Left ventricle myocardium superior (tissue), 1 donor: ENCODE results near the gene IGFLR1. TPM values are rescaled to one million over a fixed set of nuclear protein-coding genes. Genes with fewer than 3 reads are reported as not detected.
A peak's percentile ranks its signal among the peaks of the same experiment; 100 is the strongest.

Source experiments
- ATAC-seq: fragments of 200-7000 bp; cut with Tn5 transposase; one replicate; pipeline ENCODE4 v1.9.1; 2020; ENCODE audit warnings: mild to moderate bottlenecking, moderate library complexity
- DNase-seq: peaks from one replicate; pipeline ENCODE4 v3.0.0-alpha.2; 2020
- intact Hi-C: fragments of 100-400 bp; cut with micrococcal nuclease; formaldehyde crosslinking; loops from one replicate; pipeline ENCODE4 v1.11.0; 2022
- total RNA-seq: library from RNA; stranded (reverse); fragmentation: NEBNext Ultra II Directional; extraction: Animal tissue kit (Norgen Biotek cat#: 25700); gene quantifications from one replicate; pipeline ENCODE4 v1.2.1, GENCODE V29; 2021
- donor health status: DM: no; HTN: yes; CAD: no; lungs with severe emphysema.

Gene IGFLR1
- total RNA-seq, 1 donor from 2014 or later = 3.2 TPM

DNA sequence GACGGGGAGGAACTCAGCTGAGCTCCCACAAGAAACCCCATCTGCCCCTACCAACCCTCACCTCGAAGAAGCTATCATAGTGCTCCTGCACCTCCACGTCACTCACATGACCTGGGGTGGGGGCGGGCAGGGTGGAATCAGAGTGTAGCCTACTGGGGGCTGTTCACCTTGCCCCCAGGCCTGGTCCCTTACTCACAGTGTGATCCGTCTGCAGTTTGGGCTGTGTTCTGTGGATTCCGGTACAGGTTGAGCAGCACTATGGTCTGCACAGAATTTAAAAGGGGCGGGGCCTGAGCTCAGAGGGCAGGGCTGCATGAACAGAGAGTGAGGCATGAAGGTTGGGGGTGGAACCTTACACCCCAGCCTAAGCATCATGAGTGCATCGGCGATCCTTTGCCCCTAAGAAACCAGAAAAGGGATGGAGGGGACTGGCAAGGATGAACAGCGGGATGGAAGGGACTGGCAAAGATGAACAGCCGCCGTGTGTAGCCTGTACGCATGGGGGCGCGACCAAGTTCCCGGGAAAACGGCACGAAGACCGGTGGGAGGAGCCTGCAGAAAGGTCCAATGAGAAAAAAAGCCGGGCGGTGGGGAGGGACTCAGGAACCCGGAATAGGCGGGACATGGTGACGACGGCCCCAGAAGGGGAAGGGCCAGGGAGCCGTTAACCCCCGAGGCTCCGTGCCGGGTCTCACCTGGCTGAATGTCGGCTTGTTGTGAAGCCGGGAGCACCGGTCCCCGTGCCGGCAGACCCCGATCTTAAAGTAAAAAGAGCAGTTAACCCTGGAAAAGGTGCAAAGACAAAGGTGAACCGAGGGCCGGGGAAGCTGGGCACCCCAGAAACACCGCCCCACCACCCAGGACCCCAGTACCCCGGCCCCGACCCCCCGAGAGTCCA, 2.4 kb upstream of the IGFLR1 start:
- ATAC-seq = peak; percentile 74
- intact Hi-C loops = no loop called here
- DNase-seq = peak; percentile 96

DNA sequence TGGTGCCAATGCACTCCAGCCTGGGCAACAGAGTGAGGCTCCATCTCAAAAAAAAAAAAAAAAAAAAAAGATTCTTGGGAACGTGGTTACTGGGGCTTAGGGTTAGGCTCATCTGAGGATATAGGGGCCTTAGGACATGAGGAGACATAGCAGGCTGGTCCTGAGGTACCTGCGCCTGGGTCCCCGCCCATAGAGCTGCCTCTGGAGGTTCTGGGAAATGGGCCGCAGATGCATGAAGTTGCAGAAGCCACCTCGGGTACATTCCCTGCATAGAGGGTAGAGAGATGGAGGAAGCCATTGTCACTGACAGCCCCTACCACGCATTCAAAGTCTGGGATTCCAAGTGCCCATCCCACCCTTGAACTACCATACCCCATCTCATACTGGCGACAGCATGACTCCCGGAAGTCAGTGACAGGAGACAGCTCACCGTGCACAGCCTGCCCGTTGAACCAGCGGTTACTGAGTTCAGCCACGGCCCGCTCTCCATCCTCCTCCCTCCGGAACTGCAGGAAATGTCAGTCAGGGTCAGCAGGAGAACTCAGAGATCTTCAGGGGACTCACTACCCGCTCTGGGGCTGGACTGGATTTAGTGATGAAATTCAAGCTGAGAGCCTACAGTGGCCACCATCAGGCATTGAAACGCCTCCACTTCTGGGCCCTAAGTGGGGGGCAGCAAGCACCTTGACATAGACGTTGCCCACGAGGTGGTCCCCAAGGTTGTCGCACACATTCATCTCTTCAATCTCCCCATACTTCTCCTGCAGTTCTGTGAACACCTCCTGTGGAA, 1.6 kb upstream of the IGFLR1 start:
- intact Hi-C loops = no loop called here
- DNase-seq (no peak), ATAC-seq (no peak)

DNA sequence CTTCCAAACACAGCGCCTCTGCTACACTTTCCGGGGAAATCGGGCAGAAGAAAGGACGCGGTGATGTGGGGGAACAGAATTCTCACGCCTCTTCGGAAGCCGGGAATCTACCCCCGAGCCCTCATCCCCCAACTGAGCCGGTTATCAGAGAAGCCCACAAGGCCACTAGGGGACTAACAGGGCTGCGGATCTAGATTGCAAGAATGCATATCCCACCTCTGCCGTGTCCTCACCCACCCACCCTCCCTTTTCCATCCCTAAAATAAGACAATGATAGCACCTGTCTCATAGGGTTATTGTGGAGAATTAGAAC, 1.1 kb downstream of the IGFLR1 start:
- DNase-seq (no peak), ATAC-seq (no peak)
- intact Hi-C loops = no loop called here

DNA sequence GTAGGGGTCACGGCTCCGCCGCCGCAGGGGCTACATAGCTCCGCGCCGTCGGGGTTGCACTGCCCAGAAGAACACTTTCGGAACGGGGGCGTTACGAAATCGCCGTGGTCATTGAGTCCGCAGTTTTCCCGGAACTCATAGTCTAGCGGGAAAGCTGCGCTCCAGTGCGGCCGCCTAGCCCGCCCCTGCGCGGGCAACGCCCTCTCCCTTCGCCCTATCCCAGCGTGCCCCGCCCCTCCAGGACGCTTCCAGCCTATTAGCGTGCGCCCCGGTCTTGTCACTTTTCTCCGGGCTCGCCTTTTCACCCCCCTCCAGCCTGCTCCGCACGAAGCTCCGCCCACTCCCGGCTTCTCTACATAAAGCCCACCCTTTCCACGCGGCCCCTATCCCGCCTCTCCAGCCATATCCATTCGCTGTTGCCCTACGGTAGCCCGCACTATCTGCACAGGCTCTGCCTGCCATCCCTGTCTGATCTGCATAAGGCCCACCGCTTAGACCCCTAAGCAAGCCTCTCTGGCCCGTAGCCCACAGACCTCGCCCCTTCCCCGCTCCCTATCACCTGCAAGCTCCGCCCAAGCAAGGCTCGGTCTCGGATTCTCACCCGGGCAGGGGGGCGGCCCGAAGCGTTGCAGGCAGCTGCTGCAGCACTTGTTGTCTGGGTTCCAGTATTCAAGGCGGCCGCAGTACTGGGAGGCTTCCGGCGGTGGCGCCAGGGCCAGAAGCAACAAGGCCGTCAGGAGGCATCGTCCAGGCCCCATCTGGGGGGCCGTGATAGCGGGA, 1.6 kb downstream of the IGFLR1 start:
- ATAC-seq = peak; percentile 84

DNA sequence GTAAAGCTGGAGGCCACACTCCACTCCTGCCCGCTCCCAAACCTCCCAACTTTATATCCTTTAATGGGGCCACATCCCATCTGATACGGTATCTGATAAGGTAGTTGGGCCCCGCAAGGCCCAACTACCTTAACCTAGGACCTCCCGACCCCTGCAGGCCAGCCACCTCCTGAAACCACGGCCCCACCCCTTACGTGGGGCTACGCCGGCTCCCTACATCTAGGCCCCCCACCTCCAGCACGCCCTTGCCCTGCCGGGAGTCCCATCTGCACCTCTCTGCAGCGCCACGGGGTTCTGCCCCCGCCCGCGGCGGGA, 2.2 kb downstream of the IGFLR1 start:
- no peak for ATAC-seq
- DNase-seq = no peak
- intact Hi-C loops = no loop called here

More for the DNA sequence above, 1.6 kb downstream of the IGFLR1 start:
- DNase-seq = peak; percentile 99
- intact Hi-C loops = no loop called here

DNA sequence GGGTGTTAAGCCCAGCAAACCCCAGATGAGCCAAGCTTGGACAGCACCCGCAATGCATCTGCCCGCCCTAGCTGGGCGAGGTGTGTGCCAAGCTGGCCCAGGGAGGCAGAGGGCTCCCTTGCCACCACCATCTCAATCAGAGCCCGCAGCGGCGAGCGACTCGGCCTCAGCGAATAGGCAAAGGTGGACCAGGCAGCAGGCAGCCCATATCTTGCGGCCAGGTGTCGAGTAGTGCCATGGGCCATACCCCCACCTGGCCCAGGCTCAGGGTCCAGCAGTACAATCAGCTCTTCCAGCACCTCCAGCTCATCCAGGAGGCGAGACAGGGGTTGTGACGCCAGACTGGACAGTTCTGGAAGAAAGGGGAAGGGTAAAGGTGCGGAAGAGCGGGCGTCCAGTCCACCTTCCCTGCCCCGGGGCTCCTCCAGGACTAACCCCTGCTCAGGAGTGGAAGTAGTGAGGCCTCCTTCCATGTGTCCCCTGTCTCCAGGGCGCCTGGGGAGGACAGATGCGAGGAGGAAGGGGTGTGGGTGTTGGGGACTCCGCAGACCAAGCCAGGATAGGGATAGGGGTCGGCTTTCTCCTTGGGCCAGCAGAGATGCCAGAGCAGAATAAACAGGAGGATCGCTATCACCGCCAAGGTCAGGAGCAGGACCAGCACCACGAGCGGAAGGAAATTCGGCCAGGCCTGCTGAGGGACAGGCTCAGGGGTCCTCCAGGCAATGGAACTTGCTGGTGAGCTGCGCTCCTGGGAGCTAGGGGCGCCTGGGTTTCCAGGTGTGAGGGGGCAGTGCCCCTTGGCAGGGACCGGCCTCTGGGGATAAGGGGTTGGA, 2.8 kb downstream of the IGFLR1 start:
- intact Hi-C loops = no loop called here
- DNase-seq (no peak), ATAC-seq (no peak)

DNA sequence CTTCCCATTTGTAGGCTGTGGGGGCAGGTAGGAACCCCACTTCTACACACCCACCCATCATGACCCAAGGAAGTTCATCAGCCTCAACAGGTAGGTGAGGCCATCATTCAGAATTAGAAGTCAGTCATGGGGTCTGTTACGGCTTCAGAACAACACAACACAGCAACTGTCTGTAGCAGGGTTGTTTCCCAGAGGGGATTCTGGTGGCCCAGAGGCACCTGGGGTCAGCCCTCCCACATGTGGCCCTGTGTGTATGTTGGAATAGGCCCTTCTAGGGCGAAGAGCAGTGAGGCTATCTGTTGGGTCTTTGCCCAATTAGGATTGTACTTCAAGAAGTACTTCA, 3.4 kb downstream of the IGFLR1 start:
- no peak for ATAC-seq
- intact Hi-C loops = no loop called here
- no peak for DNase-seq

DNA sequence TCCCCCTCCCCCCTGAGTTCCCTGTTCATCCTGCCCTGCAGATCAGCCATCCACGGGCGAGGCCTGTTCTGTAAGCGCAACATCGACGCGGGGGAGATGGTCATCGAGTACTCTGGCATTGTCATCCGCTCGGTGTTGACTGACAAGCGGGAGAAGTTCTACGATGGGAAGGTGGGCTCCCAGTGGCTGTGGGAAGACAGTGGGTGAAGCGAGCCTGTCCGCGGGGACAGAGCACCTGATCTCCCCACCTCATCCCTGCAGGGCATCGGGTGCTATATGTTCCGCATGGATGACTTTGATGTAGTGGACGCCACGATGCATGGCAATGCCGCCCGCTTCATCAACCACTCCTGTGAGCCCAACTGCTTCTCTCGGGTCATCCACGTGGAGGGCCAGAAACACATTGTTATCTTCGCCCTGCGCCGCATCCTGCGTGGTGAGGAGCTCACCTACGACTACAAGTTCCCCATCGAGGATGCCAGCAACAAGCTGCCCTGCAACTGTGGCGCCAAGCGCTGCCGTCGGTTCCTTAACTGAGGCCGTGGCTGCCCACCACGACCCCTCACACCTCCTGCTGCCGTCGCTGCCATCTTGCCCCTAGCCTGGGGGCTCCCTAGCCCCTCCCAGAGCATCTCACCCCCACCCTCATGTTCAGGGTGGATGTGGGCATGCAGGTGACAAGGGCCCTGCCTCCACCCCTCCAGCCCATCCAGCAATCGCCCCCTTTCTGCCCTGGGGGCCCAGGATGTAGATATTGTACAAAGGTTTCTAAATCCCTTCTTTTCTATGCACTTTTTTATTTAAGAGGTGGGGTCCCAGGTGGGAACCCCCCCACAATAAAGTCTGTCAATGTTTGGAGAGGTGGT, 4.0 kb downstream of the IGFLR1 start:
- intact Hi-C loops = no loop called here
- ATAC-seq = no peak
- DNase-seq = no peak

DNA sequence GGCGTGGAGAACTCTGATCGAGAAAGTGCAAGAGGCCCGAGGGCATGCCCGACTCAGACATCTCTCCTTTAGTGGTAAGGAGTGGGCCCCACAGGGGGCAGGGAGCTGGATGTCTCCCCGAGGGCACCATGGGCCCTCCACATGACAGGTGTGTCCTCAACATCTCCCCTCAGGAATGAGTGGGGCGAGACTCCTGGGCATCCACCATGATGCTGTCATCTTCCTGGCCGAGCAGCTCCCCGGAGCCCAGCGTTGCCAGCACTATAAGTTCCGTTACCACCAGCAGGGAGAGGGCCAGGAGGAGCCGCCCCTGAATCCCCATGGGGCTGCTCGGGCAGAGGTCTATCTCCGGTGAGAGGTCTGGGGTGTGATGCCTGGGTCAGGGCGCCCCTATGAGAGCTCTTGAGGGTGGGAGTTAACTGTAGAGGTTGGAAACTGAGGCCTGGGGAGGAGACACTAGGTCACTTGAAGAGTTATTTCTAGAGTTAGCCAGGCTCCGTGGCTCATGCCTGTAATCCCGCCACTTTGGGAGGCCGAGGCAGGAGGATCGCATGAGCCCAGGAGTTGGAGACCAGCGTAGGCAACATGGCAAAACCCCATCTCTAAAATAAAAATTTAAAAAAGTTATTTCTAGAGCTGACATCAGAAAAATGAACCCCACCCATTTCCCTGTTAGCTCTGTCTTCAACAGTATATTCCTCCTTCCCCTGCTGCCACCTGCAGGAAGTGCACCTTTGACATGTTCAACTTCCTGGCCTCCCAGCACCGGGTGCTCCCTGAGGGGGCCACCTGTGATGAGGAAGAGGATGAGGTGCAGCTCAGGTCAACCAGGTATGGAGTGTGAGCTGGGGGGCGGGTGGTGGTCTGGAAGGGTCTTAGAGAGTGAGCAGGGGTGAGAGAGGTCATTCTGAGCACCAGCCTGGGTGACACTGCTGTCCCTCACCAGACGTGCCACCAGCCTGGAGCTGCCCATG, 5.1 kb downstream of the IGFLR1 start:
- DNase-seq = peak; percentile 31
- intact Hi-C loops = no loop called here
- ATAC-seq = no peak

DNA sequence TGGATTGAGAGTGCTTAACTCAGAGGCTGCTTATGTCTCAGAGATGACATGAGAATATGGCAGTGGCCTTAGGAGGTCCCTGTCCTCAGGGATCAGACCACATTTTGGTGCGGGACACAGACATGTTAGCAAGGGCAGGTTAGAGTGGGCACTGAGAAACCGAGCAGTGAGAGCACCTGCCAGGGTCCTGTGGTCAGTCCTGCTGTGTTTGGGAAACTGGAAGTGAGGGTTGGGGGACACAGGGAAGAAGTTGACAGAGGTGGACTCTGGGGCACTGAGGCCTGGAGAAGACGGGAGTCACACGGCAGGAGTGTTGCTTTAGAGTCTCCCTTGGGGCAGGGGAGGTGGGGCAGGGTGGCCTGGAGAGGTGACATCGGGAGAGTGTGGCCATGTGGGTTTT, 7.4 kb downstream of the IGFLR1 start:
- DNase-seq (no peak), ATAC-seq (no peak)
- intact Hi-C loops = no loop called here

DNA sequence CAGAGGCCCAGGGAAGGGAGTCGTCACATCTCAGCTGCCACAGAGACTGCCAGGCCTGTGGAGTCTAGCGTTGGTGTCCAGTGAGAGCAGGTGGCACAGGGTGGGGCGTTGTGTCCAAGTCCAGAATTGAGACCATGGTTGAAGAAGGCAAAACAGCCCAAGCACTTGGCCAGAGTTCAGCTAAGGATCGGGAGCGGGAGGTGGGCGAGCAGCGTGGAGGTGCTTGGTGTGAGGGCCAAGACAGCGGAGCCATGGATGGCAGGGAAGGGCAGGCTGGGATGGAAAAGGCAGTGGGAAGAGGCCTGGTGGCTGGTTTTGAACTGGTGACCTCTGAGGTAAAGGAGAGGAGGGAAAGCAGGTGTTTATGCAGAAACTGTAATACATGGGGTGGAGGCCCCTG, 8.0 kb downstream of the IGFLR1 start:
- ATAC-seq (no peak), DNase-seq (no peak)
- intact Hi-C loops = no loop called here

DNA sequence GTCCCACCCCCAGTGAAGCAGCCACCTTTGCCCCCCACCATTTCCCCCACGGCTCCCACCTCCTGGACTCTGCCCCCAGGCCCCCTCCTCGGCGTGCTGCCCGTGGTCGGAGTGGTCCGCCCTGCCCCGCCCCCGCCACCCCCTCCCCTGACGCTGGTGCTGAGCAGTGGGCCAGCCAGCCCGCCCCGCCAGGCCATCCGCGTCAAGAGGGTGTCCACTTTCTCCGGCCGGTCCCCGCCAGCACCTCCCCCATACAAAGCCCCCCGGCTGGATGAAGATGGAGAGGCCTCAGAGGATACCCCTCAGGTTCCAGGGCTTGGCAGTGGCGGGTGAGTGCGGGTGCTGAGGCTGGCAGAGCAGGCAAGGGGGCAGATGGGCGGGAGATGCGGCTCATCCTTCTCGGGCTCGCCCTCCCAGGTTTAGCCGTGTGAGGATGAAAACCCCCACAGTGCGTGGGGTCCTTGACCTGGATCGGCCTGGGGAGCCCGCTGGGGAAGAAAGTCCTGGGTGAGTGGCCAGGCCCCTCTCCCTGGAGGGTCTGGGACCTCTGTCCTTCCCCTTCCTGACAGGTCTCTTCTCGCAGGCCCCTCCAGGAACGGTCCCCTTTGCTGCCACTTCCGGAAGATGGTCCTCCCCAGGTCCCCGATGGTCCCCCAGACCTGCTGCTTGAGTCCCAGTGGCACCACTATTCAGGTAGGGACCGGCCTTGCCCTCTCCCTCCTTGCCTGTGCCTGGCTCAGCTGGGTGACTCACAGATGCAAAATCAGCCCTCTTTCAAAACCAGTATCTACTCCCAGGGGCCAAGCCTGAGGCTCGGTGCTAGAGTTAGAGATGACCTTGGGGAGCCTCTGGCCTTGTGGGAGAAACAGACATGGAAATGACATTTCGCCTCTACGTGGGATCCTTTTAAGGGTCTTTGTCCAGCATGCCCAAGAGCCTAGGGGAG, 8.8 kb downstream of the IGFLR1 start:
- intact Hi-C loops = no loop called here
- ATAC-seq = peak; percentile 3
- DNase-seq = no peak

DNA sequence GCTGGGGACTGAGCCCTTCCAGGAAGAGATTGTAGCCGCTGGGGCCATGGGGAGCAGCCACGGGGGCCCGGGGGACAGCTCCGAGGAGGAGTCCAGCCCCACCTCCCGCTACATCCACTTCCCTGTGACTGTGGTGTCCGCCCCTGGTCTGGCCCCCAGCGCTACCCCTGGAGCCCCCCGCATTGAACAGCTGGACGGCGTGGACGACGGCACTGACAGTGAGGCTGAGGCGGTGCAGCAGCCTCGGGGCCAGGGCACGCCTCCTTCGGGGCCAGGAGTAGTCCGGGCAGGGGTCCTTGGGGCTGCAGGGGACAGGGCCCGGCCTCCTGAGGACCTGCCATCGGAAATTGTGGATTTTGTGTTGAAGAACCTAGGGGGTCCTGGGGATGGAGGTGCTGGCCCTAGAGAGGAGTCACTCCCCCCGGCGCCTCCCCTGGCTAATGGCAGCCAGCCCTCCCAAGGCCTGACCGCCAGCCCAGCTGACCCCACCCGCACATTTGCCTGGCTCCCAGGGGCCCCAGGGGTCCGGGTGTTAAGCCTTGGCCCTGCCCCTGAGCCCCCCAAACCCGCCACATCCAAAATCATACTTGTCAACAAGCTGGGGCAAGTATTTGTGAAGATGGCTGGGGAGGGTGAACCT, 9.6 kb downstream of the IGFLR1 start:
- ATAC-seq (no peak), DNase-seq (no peak)
- intact Hi-C loops = no loop called here

DNA sequence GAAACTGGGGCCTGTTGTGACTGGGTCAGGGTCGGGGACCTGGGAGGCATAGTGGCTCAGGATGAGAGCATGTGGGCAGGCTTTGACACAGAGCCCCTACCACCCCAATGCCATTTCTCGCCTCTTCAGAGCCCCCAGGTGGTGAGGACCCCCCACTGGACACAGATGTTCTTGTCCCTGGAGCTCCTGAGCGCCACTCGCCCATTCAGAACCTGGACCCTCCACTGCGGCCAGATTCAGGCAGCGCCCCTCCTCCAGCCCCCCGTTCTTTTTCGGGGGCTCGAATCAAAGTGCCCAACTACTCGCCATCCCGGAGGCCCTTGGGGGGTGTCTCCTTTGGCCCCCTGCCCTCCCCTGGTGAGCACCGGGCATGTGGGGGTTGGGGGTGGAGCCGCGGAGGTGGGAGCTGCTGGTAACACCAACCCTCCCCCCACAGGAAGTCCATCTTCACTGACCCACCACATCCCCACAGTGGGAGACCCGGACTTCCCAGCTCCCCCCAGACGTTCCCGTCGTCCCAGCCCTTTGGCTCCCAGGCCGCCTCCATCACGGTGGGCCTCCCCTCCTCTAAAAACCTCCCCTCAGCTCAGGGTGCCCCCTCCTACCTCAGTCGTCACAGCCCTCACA, 10.4 kb downstream of the IGFLR1 start:
- ATAC-seq = no peak
- no peak for DNase-seq
- intact Hi-C loops = no loop called here

DNA sequence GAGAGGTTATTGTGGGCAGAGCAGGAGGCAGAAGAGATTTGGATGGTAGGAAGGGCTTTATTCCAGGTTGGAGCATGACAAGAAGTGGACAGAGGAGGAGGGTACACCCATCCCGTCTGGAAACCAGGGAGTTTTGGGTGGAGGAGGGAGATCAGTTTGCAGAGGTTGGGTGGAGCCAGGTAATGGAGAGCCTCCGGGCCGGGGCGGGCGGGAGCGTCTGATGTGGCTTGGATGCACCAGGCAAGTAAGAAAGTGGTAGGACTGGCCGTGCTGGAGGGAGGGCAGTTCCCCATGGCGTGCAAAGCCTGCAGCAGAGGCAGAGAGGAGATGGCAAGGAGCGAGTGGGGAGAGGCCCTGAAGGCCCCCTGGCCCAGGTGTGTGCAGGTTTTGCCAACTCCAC, 10.9 kb downstream of the IGFLR1 start:
- intact Hi-C loops = no loop called here
- DNase-seq = no peak
- no peak for ATAC-seq
